Chondrocyte (in vitro differentiated cells): ENCODE data around the gene ELL. TPM values are rescaled to one million over a fixed set of nuclear protein-coding genes. Genes with fewer than 3 reads are reported as not detected.
A peak's percentile ranks its signal among the peaks of the same experiment; 100 is the strongest.

Experiments used
- DNase-seq: peaks from one replicate; pipeline ENCODE4 v3.0.0; 2021; ENCODE audit warnings: mixed read lengths, low spot score
- H3K27ac Mint-ChIP-seq: one replicate; pipeline ENCODE4 v1.8.0; 2021; ENCODE audit warnings: mild to moderate bottlenecking, moderate library complexity, mixed read lengths; ENCODE audit not compliant: unreplicated experiment
- H3K27me3 Mint-ChIP-seq: 2 replicates; pipeline ENCODE4 v1.8.0; 2021; ENCODE audit warnings: low read depth, mixed read lengths
- H3K36me3 Mint-ChIP-seq: 2 replicates; pipeline ENCODE4 v1.8.0; 2021; ENCODE audit warnings: low read depth, mixed read lengths
- H3K4me1 Mint-ChIP-seq: 2 replicates; pipeline ENCODE4 v1.8.0; 2021; ENCODE audit warnings: low read depth, mild to moderate bottlenecking, mixed read lengths
- H3K4me3 Mint-ChIP-seq: one replicate; pipeline ENCODE4 v1.8.0; 2021; ENCODE audit warnings: mild to moderate bottlenecking, moderate library complexity, mixed read lengths; ENCODE audit not compliant: unreplicated experiment
- H3K9me3 Mint-ChIP-seq: 2 replicates; pipeline ENCODE4 v1.8.0; 2021; ENCODE audit warnings: low read depth, mixed read lengths
- total RNA-seq: library from RNA; stranded (reverse); gene quantifications from 3 replicates; pipeline ENCODE4 v1.2.1, GENCODE V29; 2021
- TF ChIP-seq, protein P1 (sequence below): fragments of 200-600 bp; sonication (generic); IDR thresholded peaks from 2 replicates; pipeline ENCODE4 v1.5.0; 2021; ENCODE audit warnings: antibody characterized with exemption, mild to moderate bottlenecking, moderate library complexity

ELL gene
- total RNA-seq, 1 donor from 2014 or later = 14.0 TPM

DNA sequence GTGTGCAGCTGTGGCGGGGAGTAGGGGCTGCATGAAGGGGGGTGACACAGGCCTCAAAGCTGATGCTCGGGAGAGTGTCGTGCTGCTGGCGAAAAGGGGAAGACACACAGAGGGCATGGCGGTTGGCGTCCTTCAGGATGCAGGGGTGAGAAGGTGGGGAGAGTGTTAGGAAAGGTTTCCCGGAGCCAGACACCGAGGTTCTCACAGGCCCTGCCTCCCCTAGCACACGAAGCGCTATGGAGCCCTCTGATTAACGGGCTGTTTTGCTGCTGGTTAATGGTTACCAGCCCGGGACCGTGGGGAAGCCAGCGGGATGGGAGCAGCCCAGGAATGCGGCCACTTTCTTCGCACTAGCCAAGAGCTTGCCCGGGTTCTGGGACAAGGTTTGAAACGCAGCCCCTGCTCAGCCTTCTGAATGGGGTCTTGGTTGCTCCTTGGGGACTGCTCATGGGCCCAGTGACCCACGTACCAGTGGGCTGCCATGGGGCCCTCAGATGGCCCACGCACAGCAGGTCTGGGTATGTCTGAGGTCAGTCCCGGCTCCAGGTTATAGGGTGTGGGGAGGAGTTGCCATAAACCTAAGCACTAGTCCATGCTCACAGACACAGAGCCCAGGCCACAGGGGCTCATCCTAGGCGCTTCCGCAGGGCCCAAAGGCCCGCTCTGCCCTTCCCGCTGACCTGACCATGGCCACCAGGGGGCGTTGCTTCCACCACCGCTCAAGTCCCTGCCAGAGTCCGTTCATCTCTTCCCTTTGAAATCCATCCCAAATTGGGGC lies 52.6 kb downstream of the ELL start:
- Mint-ChIP-seq H3K9me3 (no peaks in the 10 kb centered on the region), H3K36me3 (peaks cover 3% of the 10 kb centered on the region), H3K27me3 (no peaks in the 10 kb centered on the region), H3K27ac (peak overlapping the region; percentile 65), H3K4me3 (no peak overlapping the region), H3K4me1 (peaks cover 51% of the 10 kb centered on the region)
- TF ChIP-seq, protein P1, sequence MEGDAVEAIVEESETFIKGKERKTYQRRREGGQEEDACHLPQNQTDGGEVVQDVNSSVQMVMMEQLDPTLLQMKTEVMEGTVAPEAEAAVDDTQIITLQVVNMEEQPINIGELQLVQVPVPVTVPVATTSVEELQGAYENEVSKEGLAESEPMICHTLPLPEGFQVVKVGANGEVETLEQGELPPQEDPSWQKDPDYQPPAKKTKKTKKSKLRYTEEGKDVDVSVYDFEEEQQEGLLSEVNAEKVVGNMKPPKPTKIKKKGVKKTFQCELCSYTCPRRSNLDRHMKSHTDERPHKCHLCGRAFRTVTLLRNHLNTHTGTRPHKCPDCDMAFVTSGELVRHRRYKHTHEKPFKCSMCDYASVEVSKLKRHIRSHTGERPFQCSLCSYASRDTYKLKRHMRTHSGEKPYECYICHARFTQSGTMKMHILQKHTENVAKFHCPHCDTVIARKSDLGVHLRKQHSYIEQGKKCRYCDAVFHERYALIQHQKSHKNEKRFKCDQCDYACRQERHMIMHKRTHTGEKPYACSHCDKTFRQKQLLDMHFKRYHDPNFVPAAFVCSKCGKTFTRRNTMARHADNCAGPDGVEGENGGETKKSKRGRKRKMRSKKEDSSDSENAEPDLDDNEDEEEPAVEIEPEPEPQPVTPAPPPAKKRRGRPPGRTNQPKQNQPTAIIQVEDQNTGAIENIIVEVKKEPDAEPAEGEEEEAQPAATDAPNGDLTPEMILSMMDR = peak; percentile 83
- DNase-seq = no peak

DNA sequence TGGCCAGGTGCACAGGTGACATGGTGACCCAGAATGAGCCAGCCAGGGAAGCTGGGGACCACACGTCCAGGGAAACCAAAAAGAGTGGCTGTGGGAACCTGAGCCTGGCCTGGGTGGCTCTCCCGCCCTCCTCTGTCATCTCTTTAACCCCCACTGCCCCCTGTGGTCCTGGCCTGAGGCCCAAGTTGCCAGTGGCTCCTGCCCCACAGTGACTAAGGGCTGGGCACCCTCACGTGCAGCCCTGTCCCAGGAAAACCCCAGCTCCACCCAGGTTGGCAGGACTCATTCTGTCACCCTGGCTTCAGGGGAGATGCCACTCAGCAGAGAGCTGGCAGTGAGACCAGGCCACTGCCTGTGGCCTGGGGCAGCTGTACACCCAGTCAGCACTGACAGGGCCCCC lies 53.4 kb downstream of the ELL start:
- H3K36me3 Mint-ChIP-seq = peaks cover 3% of the 10 kb centered on the region
- DNase-seq = no peak
- H3K27me3 Mint-ChIP-seq = no peaks in the 10 kb centered on the region
- H3K9me3 Mint-ChIP-seq = no peaks in the 10 kb centered on the region
- peak overlapping the region; percentile 65 for H3K27ac Mint-ChIP-seq
- no peak overlapping the region for H3K4me3 Mint-ChIP-seq
- TF ChIP-seq, protein P1 = no peak
- H3K4me1 Mint-ChIP-seq = peaks cover 50% of the 10 kb centered on the region

DNA sequence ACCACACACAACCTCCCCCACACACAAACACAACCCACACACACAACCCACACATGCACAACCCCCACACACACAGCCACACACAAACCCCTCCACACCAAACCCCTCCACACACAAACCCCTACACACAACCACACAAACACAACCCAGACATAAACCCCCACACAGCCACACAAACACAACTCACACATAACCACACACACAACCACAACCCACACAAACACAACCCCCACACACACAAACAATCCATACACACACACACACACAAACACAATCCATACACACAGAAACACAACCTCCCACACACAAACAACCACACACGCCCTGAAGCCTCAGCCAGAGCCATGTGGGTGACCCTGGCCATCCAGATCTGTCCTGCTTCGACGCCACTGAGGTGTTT lies 53.9 kb downstream of the ELL start:
- H3K27me3 Mint-ChIP-seq = no peaks in the 10 kb centered on the region
- H3K27ac Mint-ChIP-seq = peak overlapping the region; percentile 41
- peaks cover 46% of the 10 kb centered on the region for H3K4me1 Mint-ChIP-seq
- DNase-seq = no peak
- H3K36me3 Mint-ChIP-seq = peaks cover 4% of the 10 kb centered on the region
- no peak overlapping the region for H3K4me3 Mint-ChIP-seq
- TF ChIP-seq, protein P1 = no peak
- H3K9me3 Mint-ChIP-seq = no peaks in the 10 kb centered on the region

DNA sequence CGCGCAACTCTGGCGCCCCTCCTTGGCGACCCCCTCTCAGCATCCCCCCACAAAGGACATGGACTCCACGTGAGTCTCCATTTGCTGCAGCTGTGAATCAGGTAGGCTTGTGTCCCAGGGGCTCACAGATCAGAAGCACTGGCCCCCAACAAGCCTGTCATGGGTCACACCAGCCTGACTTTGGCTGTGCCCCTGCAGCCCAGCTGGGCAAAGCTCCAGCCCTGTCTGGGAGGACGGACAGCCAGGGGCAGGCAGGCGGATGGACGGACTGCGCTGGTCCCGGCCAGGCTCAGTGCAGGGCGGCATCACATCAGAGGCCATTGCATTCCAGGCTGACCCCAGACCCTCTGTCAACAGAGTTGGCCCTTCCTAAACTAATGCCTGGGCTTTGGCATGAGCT lies 55.5 kb downstream of the ELL start:
- H3K27me3 Mint-ChIP-seq = no peaks in the 10 kb centered on the region
- peak overlapping the region; percentile 41 for H3K27ac Mint-ChIP-seq
- peaks cover 9% of the 10 kb centered on the region for H3K36me3 Mint-ChIP-seq
- TF ChIP-seq, protein P1 = no peak
- no peak for DNase-seq
- H3K9me3 Mint-ChIP-seq = no peaks in the 10 kb centered on the region
- no peak overlapping the region for H3K4me3 Mint-ChIP-seq
- H3K4me1 Mint-ChIP-seq = peaks cover 54% of the 10 kb centered on the region

DNA sequence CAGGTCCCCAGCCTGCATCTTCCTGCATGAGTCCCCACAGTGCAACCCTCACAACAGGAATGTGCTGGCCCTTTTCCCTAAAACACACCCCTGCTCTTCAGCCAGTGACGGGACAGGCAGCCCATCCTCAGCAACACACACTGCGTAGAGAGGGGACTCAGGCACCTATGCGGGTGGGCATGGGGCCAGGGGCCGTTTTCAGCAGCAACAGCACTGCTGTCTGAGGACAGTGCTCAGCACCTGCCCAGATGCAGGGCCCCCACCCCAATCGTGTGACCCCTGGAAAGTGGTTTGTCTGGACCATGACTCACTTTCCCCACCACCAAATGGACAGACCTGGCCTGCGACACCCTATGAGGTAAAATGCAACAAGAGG lies 55.9 kb downstream of the ELL start:
- Mint-ChIP-seq H3K4me3 (no peak overlapping the region), H3K4me1 (peaks cover 58% of the 10 kb centered on the region), H3K27me3 (no peaks in the 10 kb centered on the region), H3K36me3 (peaks cover 9% of the 10 kb centered on the region), H3K9me3 (no peaks in the 10 kb centered on the region), H3K27ac (peak overlapping the region; percentile 94)
- no peak for DNase-seq
- TF ChIP-seq, protein P1 = no peak
